ENCODE data around the gene HES5. TPM values are rescaled to one million over a fixed set of nuclear protein-coding genes. Genes with fewer than 3 reads are reported as not detected.

HES5 gene
- total RNA-seq, 2 experiments from 2014 or later, result not detected

DNA sequence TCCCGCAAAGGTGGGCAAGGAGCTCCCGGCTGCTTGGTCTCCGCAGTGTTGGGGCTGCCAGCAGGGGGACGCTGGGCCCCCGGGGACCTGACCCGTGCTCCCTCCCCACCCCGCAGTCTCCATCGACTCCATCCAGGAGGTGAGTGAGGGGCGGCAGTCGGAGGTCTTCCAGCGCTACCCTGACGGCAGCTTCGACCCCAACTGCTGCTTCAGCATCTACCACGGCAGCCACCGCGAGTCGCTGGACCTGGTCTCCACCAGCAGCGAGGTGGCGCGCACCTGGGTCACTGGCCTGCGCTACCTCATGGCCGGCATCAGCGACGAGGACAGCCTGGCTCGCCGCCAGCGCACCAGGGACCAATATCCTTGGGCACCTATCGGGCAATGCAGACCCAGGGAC, 50.4 kb downstream of the HES5 start:
- Mint-ChIP-seq H3K4me3 (no peak overlapping the region), H3K27ac (no peak overlapping the region), H3K9me3 (no peaks in the 10 kb centered on the region), H3K4me1 (ENCODE audit: low read depth) (no peaks in the 10 kb centered on the region), H3K36me3 (ENCODE audit: low read depth) (no peaks in the 10 kb centered on the region), H3K27me3 (no peaks in the 10 kb centered on the region)
- CTCF ChIA-PET, result no interaction called here
- intact Hi-C loops (cut with micrococcal nuclease), result no loop called here
- POLR2A ChIA-PET, result no interaction called here
- TF ChIP-seq, protein P1, sequence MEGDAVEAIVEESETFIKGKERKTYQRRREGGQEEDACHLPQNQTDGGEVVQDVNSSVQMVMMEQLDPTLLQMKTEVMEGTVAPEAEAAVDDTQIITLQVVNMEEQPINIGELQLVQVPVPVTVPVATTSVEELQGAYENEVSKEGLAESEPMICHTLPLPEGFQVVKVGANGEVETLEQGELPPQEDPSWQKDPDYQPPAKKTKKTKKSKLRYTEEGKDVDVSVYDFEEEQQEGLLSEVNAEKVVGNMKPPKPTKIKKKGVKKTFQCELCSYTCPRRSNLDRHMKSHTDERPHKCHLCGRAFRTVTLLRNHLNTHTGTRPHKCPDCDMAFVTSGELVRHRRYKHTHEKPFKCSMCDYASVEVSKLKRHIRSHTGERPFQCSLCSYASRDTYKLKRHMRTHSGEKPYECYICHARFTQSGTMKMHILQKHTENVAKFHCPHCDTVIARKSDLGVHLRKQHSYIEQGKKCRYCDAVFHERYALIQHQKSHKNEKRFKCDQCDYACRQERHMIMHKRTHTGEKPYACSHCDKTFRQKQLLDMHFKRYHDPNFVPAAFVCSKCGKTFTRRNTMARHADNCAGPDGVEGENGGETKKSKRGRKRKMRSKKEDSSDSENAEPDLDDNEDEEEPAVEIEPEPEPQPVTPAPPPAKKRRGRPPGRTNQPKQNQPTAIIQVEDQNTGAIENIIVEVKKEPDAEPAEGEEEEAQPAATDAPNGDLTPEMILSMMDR (IDR thresholded peaks at IDR 0.05), result no peak
- ATAC-seq, result no peak
- no peak for DNase-seq

DNA sequence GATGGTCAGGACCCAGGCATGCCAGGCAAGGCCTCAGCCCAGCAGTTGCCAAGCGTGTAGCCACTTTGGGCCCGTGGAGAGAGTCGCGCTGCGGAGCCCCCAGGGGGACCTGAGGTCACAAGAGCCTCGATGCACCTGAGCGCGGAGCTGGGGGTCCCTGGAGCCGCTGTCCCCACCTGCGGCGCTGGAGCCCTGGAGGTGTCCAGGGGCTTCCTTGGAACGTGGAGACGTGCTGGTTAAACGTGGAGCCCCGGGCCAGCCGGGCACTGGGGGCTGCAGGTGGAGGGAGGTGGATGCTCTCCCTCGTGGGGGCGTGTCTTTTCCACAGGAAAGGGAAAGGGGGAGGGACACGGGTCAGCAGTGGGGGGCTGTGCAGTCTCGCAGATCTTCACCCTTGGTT, 50.9 kb downstream of the HES5 start:
- H3K36me3 Mint-ChIP-seq (ENCODE audit: low read depth), result no peaks in the 10 kb centered on the region
- POLR2A ChIA-PET, result no interaction called here

More for the DNA sequence above, 50.9 kb downstream of the HES5 start:
- ATAC-seq, result no peak
- CTCF ChIA-PET, result no interaction called here
- H3K27me3 Mint-ChIP-seq, result no peaks in the 10 kb centered on the region
- no peak overlapping the region for H3K4me3 Mint-ChIP-seq
- no peak overlapping the region for H3K27ac Mint-ChIP-seq
- H3K9me3 Mint-ChIP-seq, result no peaks in the 10 kb centered on the region
- DNase-seq, result no peak
- TF ChIP-seq, protein P1 (IDR thresholded peaks at IDR 0.05), result no peak
- no peaks in the 10 kb centered on the region for H3K4me1 Mint-ChIP-seq (ENCODE audit: low read depth)
- intact Hi-C loops (cut with micrococcal nuclease), result no loop called here

Other genes with a start within 250 kb of the HES5 start
- 1 to 10 TPM; 5.9 to 6.6 TPM for gene MORN1, start 138.7 kb downstream of the HES5 start, total RNA-seq
- 100 to 1,000 TPM; 120 to 131 TPM for gene RER1, start 138.4 kb downstream of the HES5 start, total RNA-seq
- gene PEX10, start 117.7 kb downstream of the HES5 start, total RNA-seq, result 10 to 100 TPM; 17.1 to 19.0 TPM
- gene PLCH2, start 54.0 kb downstream of the HES5 start, total RNA-seq, result 1 to 10 TPM; 2.9 to 6.0 TPM
- 10 to 100 TPM; 39.0 to 40.6 TPM for gene PANK4, start 3.7 kb downstream of the HES5 start, total RNA-seq
- 100 to 1,000 TPM; 134 to 140 TPM for gene TNFRSF14, start 26.1 kb upstream of the HES5 start, total RNA-seq
- gene PRXL2B, start 56.5 kb upstream of the HES5 start, total RNA-seq, result 10 to 100 TPM; 39.1 to 43.6 TPM
- 1 to 10 TPM; 1.8 to 3.1 TPM for gene MMEL1, start 102.8 kb upstream of the HES5 start, total RNA-seq